ENCODE data around the gene DNAJB13. TPM values are rescaled to one million over a fixed set of nuclear protein-coding genes. Genes with fewer than 3 reads are reported as not detected.
A peak's percentile ranks its signal among the peaks of the same experiment; 100 is the strongest.

Gene DNAJB13
- total RNA-seq, 2 donors from 2014 or later, result 0.47 TPM; not detected in 1

GRCh38 chr11:73940801-73941570 lies 9.8 kb upstream of the DNAJB13 start:
- Mint-ChIP-seq H3K4me1 (ENCODE audit: low read depth in 2 of 2) (no peaks in the 10 kb centered on the region), H3K27ac (no peak overlapping the region), H3K9me3 (peaks cover 8% of the 10 kb centered on the region), H3K27me3 (no peaks in the 10 kb centered on the region), H3K36me3 (peaks cover 8% of the 10 kb centered on the region), H3K4me3 (no peak overlapping the region)
- DNase-seq (ENCODE audit: low spot score) (no peak), ATAC-seq (no peak)

GRCh38 chr11:73942010-73942409 lies 8.8 kb upstream of the DNAJB13 start:
- no peak for DNase-seq (ENCODE audit: low spot score)
- Mint-ChIP-seq H3K27me3 (peaks cover 4% of the 10 kb centered on the region in 2 donors), H3K36me3 (peaks cover 8% of the 10 kb centered on the region), H3K27ac (no peak overlapping the region), H3K9me3 (peaks cover 8% of the 10 kb centered on the region), H3K4me3 (no peak overlapping the region), H3K4me1 (ENCODE audit: low read depth in 2 of 2) (no peaks in the 10 kb centered on the region)
- ATAC-seq, result no peak

GRCh38 chr11:73944085-73944484 lies 6.7 kb upstream of the DNAJB13 start:
- DNase-seq (ENCODE audit: low spot score) (no peak), ATAC-seq (no peak)
- no peaks in the 10 kb centered on the region for H3K4me1 Mint-ChIP-seq (ENCODE audit: low read depth in 2 of 2)
- H3K36me3 Mint-ChIP-seq, result peaks cover 8% of the 10 kb centered on the region
- H3K4me3 Mint-ChIP-seq, result no peak overlapping the region
- no peak overlapping the region for H3K27ac Mint-ChIP-seq
- peaks cover 4 to 6% of the 10 kb centered on the region in 2 donors for H3K27me3 Mint-ChIP-seq
- peaks cover 5% of the 10 kb centered on the region for H3K9me3 Mint-ChIP-seq

- Mint-ChIP-seq H3K36me3 (peaks cover 8% of the 10 kb centered on the region), H3K27me3 (peaks cover 4 to 6% of the 10 kb centered on the region in 2 donors), H3K4me3 (no peak overlapping the region), H3K27ac (no peak overlapping the region), H3K4me1 (ENCODE audit: low read depth in 2 of 2) (no peaks in the 10 kb centered on the region), H3K9me3 (peaks cover 5% of the 10 kb centered on the region)
- ATAC-seq (no peak), DNase-seq (ENCODE audit: low spot score) (no peak)
Observed at GRCh38 chr11:73944901-73945300, 5.9 kb upstream of the DNAJB13 start.

- Mint-ChIP-seq H3K4me1 (ENCODE audit: low read depth in 2 of 2) (no peaks in the 10 kb centered on the region), H3K27me3 (peaks cover 4 to 6% of the 10 kb centered on the region in 2 donors), H3K27ac (no peak overlapping the region), H3K9me3 (peaks cover 5% of the 10 kb centered on the region), H3K4me3 (no peak overlapping the region), H3K36me3 (peaks cover 8% of the 10 kb centered on the region)
- no peak for DNase-seq (ENCODE audit: low spot score)
- no peak for ATAC-seq
Observed at GRCh38 chr11:73945396-73945795, 5.4 kb upstream of the DNAJB13 start.

- DNase-seq (ENCODE audit: low spot score) (no peak), ATAC-seq (no peak)
- H3K27me3 Mint-ChIP-seq, result peaks cover 4 to 6% of the 10 kb centered on the region in 2 donors
- no peaks in the 10 kb centered on the region for H3K4me1 Mint-ChIP-seq (ENCODE audit: low read depth in 2 of 2)
- peaks cover under 1% of the 10 kb centered on the region for H3K36me3 Mint-ChIP-seq
- H3K27ac Mint-ChIP-seq, result no peak overlapping the region
- no peaks in the 10 kb centered on the region for H3K9me3 Mint-ChIP-seq
- no peak overlapping the region for H3K4me3 Mint-ChIP-seq
Observed at GRCh38 chr11:73946798-73947458, 3.9 kb upstream of the DNAJB13 start.

GRCh38 chr11:73949246-73949645 lies 1.6 kb upstream of the DNAJB13 start:
- Mint-ChIP-seq H3K4me3 (no peak overlapping the region), H3K27ac (no peak overlapping the region)

GRCh38 chr11:73949912-73950311 lies 914 bp upstream of the DNAJB13 start:
- ATAC-seq, result no peak
- H3K27me3 Mint-ChIP-seq, result peaks cover 4 to 6% of the 10 kb centered on the region in 2 donors
- H3K4me3 Mint-ChIP-seq, result no peak overlapping the region
- DNase-seq (ENCODE audit: low spot score), result no peak
- H3K27ac Mint-ChIP-seq, result no peak overlapping the region
- H3K36me3 Mint-ChIP-seq, result no peaks in the 10 kb centered on the region
- no peaks in the 10 kb centered on the region for H3K4me1 Mint-ChIP-seq (ENCODE audit: low read depth in 2 of 2)
- H3K9me3 Mint-ChIP-seq, result no peaks in the 10 kb centered on the region

More at GRCh38 chr11:73949246-73949645, 1.6 kb upstream of the DNAJB13 start:
- H3K27me3 Mint-ChIP-seq, result peaks cover 4 to 6% of the 10 kb centered on the region in 2 donors
- DNase-seq (ENCODE audit: low spot score) (no peak), ATAC-seq (no peak)
- H3K36me3 Mint-ChIP-seq, result no peaks in the 10 kb centered on the region
- no peaks in the 10 kb centered on the region for H3K4me1 Mint-ChIP-seq (ENCODE audit: low read depth in 2 of 2)
- no peaks in the 10 kb centered on the region for H3K9me3 Mint-ChIP-seq

- DNase-seq (ENCODE audit: low spot score) (peak; percentile 32), ATAC-seq (no peak)
- H3K27me3 Mint-ChIP-seq, result peaks cover 11 to 12% of the 10 kb centered on the region in 2 donors
- no peak overlapping the region for H3K4me3 Mint-ChIP-seq
- no peaks in the 10 kb centered on the region for H3K9me3 Mint-ChIP-seq
- no peaks in the 10 kb centered on the region for H3K36me3 Mint-ChIP-seq
- H3K4me1 Mint-ChIP-seq (ENCODE audit: low read depth in 2 of 2), result no peaks in the 10 kb centered on the region
- no peak overlapping the region for H3K27ac Mint-ChIP-seq
Observed at GRCh38 chr11:73951797-73952196, 971 bp downstream of the DNAJB13 start.

- no peak overlapping the region for H3K27ac Mint-ChIP-seq
- H3K4me1 Mint-ChIP-seq (ENCODE audit: low read depth in 2 of 2), result no peaks in the 10 kb centered on the region
- ATAC-seq, result peak in 1 of 2 donors; percentile 44
- no peaks in the 10 kb centered on the region for H3K36me3 Mint-ChIP-seq
- no peaks in the 10 kb centered on the region for H3K9me3 Mint-ChIP-seq
- H3K4me3 Mint-ChIP-seq, result peak overlapping the region; percentile 18
- H3K27me3 Mint-ChIP-seq, result peaks cover 14 to 20% of the 10 kb centered on the region in 2 donors
- DNase-seq (ENCODE audit: low spot score), result peak; percentile 53
Observed at GRCh38 chr11:73956876-73957653, 6.2 kb downstream of the DNAJB13 start.

GRCh38 chr11:73957654-73958361 lies 7.0 kb downstream of the DNAJB13 start:
- Mint-ChIP-seq H3K36me3 (no peaks in the 10 kb centered on the region), H3K27me3 (peaks cover 14 to 20% of the 10 kb centered on the region in 2 donors), H3K4me1 (ENCODE audit: low read depth in 2 of 2) (no peaks in the 10 kb centered on the region), H3K9me3 (no peaks in the 10 kb centered on the region), H3K27ac (no peak overlapping the region), H3K4me3 (peak overlapping the region; percentile 18)
- ATAC-seq (peak in 1 of 2 donors; percentile 54), DNase-seq (ENCODE audit: low spot score) (peak; percentile 26)

GRCh38 chr11:73958521-73959141 lies 7.8 kb downstream of the DNAJB13 start:
- no peak for ATAC-seq

GRCh38 chr11:73961321-73961720 lies 10.5 kb downstream of the DNAJB13 start:
- ATAC-seq (no peak), DNase-seq (ENCODE audit: low spot score) (peak; percentile 3)
- Mint-ChIP-seq H3K4me3 (no peak overlapping the region), H3K27ac (no peak overlapping the region), H3K36me3 (no peaks in the 10 kb centered on the region), H3K9me3 (no peaks in the 10 kb centered on the region), H3K4me1 (ENCODE audit: low read depth in 2 of 2) (peaks cover 7% of the 10 kb centered on the region in 2 donors), H3K27me3 (peaks cover 8 to 15% of the 10 kb centered on the region in 2 donors)

More at GRCh38 chr11:73958521-73959141, 7.8 kb downstream of the DNAJB13 start:
- H3K9me3 Mint-ChIP-seq, result no peaks in the 10 kb centered on the region
- H3K27ac Mint-ChIP-seq, result no peak overlapping the region
- H3K4me3 Mint-ChIP-seq, result no peak overlapping the region
- DNase-seq (ENCODE audit: low spot score), result peak; percentile 59
- peaks cover 14 to 20% of the 10 kb centered on the region in 2 donors for H3K27me3 Mint-ChIP-seq
- H3K36me3 Mint-ChIP-seq, result no peaks in the 10 kb centered on the region
- no peaks in the 10 kb centered on the region for H3K4me1 Mint-ChIP-seq (ENCODE audit: low read depth in 2 of 2)
